ENCODE data around the gene SH3GL2.
"Not testable (repeated sequence)": the region's sequence is repeated elsewhere in the genome, so short reads cannot be mapped to it uniquely, and the experiment has no call there.

SH3GL2 gene

DNA sequence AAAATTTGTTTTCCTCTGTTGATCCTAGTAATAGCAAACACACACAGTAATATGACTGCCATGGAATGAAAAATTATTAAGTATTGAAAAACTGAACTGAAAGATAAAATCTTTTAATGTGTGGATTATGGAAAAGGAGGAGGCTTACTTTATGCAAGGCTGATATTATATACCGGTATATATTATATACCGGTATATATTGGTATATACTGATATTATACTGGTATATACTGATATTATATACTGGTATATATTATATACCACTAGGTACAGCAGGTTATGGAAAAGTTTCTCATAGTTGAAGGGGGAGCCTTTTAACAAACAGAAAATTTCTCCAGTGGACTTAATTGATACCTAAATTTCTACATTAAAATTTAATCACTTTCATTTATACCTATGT is 181.4 kb downstream of the SH3GL2 start:
- no peak for DNase-seq

DNA sequence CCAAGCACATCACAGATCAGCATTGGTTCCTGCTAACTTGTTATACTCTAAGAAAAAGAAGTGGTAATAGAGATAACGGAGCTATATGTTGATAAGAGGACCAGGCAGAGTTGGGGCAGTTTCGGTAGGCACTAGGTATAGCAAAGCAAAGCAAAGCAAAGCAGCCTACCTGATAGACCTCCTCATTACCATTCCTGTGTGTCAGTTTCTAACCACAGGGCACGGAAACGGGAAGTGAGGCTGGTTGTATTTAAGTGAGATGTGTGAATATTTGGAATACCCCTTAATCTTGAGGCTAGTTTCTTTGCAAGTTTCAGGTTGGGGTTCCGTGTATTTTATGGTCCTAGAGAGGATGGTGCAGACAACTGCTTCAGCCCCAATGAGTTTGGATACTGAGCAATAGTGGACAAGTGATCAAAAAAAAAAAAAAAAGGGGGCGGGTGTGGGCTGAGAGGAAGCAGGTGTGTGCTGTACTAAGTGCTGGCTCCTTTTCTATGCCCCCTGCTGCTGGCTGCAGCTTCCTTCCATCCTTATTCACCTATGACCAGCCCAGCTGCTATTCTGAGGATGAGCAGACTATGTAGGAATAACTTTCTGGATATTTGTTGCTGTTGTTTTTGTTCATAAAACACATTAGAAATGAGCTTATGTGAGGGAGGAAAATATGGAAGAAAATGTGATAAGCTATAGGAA is 183.3 kb downstream of the SH3GL2 start:
- DNase-seq: no peak

DNA sequence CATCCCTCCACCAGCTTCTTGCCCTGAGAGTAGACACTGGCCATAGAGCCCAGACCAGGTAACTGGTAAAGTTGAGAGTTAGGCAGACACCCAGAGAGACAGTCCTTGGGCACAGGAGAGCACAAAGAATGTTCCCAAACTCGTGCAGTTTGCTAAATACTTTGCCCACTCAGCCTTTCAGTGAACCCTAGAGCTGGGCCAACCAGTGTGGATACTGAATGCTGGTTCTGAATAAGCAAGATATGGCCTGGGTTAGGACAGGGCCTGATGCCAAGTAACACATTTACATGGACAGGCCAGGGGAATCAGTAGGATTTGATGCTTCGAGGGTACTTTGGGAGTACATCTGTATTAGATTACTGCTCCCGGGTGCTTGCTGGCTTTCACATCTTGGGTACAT is 185.4 kb downstream of the SH3GL2 start:
- no peak for DNase-seq

DNA sequence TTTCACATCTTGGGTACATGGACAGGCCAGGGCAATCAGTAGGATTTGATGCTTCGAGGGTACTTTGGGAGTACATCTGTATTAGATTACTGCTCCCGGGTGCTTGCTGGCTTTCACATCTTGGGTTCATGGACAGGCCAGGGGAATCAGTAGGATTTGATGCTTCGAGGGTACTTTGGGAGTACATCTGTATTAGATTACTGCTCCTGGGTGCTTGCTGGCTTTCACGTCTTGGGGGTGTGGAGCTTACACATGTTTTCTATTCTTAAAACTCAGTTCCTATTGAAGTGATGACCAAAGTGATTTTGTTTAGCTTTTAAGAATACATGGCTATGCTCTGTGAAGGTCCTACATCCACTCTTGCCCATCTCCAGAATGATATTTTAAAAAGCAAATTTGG is 186.3 kb downstream of the SH3GL2 start:
- not testable (repeated sequence) for DNase-seq

- DNase-seq: no peak
These were observed 193.4 kb downstream of the SH3GL2 start for GRCh38 chr9:17772223-17772622.

DNA sequence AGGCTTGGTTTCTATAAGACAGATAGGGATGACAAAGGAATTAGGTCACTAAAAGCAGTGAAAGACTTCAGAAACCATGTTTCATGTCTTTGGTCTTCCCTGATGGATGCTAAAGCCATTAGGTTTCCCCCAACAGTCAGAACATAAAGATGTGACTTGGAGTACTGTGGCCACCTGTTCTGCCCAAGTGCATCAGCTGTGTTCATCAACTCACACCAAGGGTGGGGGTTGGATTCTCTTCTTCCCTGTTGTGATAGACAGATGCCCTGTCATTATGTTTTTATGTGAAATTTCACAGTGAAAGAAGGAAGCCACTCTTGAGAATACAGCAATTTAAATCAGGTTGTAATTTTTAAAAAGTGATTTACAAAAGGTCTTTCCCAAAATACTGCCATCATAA is 196.8 kb downstream of the SH3GL2 start:
- no peak for DNase-seq

DNA sequence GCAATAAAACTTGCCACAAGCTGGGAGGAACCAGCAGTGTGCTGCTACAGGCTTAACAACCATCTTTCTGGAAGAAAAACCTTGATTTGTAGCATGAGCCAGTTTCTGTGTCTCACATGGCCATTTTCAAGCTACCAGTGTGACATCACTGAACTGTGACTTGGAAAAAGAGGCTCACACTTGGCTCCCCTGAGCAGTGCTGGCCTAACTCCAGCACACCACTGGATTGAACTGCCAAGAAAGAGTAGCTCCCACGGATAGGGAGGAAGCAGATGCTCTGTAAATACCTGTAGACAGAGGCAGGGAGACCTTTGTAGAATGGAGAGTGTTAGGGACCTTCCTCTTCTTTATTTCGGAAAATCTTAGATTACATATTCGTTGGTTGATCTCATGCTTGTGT is 197.9 kb downstream of the SH3GL2 start:
- DNase-seq: no peak

DNA sequence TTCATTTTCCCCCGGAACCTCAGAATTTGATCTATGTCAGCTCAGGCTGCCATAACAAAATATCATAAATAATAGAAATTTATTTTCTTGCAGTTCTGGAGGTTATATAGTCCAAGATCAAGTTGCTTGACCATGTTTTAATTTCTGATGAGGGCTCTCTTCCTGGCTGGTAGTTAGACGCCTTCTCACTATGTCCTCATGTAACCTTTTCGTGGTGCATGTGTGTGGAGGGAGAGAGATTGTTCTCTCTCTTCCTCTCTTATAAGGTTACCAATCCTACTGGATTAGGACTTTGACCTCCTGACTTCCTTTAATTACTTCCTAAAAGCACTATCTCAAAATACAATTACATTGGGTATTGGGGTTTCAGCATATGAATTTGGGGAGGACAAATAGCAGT is 198.6 kb downstream of the SH3GL2 start:
- DNase-seq: no peak

GRCh38 chr9:17782430-17783149 is 203.7 kb downstream of the SH3GL2 start:
- no peak for DNase-seq

GRCh38 chr9:17783227-17783626 is 204.4 kb downstream of the SH3GL2 start:
- DNase-seq: no peak

DNA sequence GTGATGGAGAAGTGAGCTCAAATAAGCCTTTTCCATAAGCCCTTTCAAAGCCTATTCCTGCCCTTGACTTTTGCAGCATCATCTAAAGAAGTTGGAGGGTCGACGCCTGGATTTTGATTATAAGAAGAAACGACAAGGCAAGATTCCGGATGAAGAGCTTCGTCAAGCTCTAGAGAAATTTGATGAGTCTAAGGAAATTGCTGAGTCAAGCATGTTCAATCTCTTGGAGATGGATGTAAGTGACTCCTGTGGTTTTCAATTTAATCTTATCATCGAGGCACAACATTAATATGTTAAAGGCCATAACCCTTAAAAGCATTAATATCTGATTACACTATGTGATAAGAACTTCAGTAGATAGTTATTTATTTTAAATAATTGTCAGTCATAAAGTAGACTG is 210.4 kb downstream of the SH3GL2 start:
- no peak for DNase-seq

DNA sequence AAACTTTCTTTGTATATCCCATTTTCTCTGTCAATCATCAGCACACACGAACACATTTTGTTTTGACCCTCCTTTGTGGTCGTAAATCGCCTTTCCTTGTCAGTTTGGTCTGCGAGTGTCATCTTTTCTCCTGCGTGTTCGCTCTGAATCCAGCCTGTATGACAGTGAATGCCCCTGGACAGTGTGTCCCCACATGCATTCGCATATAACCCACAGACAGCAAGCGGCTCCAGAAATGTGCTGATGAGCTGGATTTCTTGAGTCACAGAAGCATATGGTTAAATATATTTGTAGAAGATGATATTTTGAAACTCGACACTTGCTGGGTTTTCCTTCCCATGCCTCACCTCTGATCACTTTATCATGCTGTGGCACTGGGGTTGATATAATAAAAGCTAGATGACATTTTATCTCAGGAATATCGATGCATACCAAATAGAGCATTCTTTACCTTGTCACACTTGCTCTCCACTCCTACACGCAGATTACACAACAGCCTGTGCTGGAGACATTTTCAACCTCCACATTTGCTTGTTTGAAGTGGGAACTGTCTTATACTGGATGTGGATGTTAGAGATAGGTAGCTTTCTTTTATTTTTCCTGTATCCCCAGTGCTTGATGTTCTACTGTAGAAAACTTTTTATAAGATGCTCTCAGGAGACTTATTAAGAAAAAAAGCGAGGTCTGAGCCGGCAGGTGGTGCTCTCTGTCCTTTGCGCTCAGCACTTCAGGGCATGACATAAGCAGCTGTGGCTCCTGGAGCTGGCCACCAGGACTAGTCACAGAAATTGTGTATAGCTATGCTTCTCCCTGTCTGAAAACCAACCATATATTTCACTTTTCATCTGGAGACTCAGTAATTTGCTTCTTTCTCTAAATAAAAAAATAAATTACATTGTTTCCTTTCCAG is 215.1 kb downstream of the SH3GL2 start:
- DNase-seq: no peak

DNA sequence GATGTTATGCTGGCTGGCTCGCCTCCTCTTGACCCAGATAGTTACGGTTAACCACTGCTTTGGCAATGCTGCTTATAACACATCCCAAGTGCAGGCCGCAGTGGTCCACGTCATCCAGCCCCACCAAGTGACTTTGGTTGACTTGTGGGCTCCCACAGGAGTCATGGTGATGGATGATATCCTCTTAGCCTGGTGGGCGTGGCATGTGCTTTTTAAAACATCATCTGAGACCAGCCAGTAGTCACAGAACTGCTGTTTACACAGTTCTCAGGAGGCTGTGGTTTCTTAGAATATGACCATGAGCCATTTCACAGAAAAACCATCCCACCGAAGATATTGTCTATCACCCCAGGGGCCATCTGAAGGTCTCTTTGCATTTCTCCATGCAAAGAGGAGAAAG is 216.9 kb downstream of the SH3GL2 start:
- no peak for DNase-seq

- DNase-seq: no peak
These were observed 220.5 kb downstream of the SH3GL2 start for GRCh38 chr9:17799369-17799768.

GRCh38 chr9:17800418-17800817 is 221.6 kb downstream of the SH3GL2 start:
- DNase-seq: no peak

- DNase-seq: no peak
These were observed 223.5 kb downstream of the SH3GL2 start for GRCh38 chr9:17802249-17802857.

GRCh38 chr9:17807613-17808282 is 228.9 kb downstream of the SH3GL2 start:
- DNase-seq: no peak

GRCh38 chr9:17810317-17810716 is 231.5 kb downstream of the SH3GL2 start:
- DNase-seq: no peak

DNA sequence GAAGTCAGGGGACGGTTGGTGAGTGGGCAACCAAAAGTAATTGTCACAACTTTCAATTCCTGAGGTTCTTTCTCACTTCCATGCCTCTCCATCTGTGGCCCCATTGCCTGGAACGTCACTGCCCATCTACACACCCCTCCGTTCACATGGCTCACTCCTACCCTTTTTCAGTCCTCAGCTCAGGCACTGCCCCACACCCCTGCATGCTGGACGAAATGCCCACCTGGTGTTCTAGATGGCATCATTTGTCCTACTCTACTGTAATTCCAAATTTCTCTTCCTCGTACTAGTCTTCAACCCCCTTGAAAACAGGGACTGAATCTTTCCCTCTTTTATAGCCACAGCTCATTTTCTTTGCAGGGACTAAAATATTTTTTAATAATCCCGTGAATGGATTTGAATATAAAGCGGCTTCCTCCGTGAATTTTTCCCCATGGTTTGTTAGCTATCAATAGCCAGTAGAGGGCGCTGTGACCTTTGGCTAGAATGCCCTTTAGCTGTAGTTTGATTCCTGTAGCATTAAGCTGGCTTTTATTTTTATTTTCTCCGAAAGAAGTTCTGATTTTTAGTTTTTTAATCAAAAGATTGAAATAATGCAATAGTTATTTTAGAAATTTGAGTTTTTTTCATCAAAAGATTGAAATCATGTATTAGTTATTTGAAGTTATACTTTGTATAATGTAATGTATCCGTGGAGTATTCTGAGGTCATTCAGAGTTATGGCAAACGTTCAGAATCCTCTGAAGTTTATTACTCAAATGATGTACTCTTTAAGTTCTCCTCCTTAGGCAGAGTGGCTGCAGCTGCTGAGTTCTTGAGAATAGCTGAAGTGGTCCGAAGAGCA is 232.1 kb downstream of the SH3GL2 start:
- no peak for DNase-seq

- DNase-seq: no peak
These were observed 234.9 kb downstream of the SH3GL2 start for GRCh38 chr9:17813798-17814197.

GRCh38 chr9:17816431-17817027 is 237.7 kb downstream of the SH3GL2 start:
- DNase-seq: no peak
